ENCODE data around the gene C13orf46. TPM values are rescaled to one million over a fixed set of nuclear protein-coding genes. Genes with fewer than 3 reads are reported as not detected.

C13orf46 gene
- total and polyA plus RNA-seq, 2 of the 8 experiments (the other 6 are each of a cell fraction or from before 2014, with no cell fraction given) = 0.23 to 0.28 TPM

GRCh38 chr13:113982296-113982661 lies 8.4 kb upstream of the C13orf46 start (continued):
- TF ChIP-seq E2F6 (IDR thresholded peaks at IDR 0.05) = no peak
- TF ChIP-seq EP300 (IDR thresholded peaks at IDR 0.05; ENCODE audit: borderline replicate concordance in 1 of 2, low read depth in 2 of 2, low read length in 2 of 2) = no peak

All from H1 (cell line).